ENCODE measurements around the gene TLK2.

The TLK2 gene

DNA sequence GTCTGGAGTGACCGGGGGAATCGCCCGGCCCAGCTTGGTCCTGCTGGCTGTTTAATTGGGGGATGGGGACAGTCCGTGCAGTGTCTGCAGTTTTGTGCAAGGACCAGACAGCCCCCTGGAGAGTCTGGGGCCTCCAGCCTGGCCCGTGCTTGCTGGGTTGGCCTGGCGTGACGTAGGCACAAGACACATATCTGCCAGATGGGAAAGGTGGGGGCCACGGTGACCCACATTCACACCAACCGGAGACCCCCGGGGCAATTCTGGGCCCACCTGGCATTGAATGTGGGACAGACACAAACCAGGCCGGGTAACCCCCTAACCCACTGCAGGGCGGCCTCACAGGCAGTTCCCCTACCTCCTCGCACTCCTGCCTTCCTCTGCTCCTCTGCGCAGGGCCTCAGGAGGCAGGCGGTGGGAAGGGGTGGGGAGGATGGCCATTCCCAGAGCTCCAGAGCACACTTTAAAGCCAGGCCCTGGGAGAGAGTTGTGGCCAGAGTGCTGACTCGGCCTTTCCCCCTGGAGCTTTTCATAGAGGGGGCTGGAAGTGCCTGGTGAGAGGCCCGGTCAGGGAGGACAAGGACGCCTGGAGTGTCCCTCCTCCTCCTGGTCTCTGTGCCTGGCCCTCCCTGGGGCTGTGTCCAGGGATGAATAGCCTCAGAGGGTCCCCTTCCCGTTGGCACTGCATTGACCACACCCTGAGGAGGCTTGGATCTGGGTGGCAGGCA lies 150.4 kb downstream of the TLK2 start:
- DNase-seq (ENCODE audit: low read depth in 2 of 2): no peak

GRCh38 chr17:62629556-62630364 lies 151.1 kb downstream of the TLK2 start:
- no peak for DNase-seq (ENCODE audit: low read depth in 2 of 2)

DNA sequence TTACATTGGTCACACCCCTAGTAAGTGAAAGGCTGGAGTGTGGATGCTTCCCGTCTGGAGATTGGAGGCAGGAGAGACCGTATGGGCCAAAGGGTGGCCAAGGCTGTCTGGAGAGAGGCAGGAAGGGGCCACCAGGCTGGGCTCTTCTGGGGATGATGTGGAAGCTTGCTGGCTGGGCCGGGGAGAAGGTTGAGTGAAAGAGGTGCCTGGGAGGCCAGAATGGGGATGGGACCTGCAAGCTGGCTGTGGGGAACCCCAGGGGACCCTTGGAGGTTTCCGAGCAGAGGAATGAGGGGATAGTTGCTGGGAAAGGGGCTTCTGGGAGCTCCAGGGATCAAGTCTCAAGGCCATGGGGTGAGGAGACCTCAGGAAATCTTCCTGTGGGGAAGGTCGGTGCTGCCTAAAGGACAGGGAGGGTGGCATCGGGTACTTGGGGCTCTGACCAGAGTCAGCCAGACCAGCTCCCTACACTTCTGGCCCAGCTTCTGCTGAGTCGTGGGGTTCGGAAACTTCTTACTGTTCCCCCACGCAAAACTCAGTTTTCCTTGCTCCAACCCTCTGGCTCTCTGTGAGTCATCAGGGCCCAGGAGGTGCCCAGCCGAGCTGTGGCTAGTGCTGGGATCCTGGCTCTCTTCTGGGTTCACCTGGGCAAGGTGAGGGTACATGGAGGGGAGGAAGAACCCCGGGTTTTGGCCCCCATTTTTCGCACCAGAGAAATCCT lies 151.9 kb downstream of the TLK2 start:
- no peak for DNase-seq (ENCODE audit: low read depth in 2 of 2)

DNA sequence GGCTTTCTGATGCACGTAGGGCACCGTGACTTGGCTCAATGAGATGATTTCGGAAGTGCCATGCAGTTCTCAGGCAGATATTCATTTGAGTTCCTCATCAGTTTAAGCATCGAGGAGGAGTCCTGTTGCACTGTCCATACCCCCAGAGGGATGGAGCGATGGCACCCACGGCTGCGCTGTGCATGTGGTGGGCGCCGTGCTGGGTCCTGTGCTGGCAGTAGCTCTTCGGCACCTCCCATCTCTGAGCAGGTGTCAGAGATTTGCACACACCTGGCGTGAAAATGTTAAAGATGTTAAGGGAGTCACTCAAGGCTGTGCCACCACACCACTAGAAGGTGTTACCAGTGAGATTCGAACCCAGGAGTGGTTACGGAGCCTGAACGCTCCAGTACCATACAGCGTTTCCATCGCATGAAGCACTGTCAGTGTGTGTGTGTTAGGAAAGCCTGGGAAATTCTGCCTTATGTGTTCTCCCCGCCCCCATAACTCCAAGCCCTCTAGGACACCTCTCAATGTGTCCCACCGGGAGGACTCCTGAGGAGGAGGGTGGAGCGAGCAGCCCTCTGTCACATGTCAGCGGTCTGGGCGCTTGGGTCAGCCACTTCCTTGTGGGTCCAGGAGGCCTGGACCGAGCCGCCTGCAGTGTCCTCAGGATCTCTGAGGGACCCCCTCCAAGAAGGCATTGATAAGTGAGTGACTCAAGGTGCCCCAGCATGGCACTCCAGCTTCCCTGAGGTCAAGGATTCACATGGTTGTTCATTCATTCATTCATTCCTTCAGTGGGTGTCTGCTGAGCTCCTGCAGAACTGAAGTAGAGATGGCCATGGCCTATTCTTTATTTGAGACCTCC lies 152.7 kb downstream of the TLK2 start:
- no peak for DNase-seq (ENCODE audit: low read depth in 2 of 2)

DNA sequence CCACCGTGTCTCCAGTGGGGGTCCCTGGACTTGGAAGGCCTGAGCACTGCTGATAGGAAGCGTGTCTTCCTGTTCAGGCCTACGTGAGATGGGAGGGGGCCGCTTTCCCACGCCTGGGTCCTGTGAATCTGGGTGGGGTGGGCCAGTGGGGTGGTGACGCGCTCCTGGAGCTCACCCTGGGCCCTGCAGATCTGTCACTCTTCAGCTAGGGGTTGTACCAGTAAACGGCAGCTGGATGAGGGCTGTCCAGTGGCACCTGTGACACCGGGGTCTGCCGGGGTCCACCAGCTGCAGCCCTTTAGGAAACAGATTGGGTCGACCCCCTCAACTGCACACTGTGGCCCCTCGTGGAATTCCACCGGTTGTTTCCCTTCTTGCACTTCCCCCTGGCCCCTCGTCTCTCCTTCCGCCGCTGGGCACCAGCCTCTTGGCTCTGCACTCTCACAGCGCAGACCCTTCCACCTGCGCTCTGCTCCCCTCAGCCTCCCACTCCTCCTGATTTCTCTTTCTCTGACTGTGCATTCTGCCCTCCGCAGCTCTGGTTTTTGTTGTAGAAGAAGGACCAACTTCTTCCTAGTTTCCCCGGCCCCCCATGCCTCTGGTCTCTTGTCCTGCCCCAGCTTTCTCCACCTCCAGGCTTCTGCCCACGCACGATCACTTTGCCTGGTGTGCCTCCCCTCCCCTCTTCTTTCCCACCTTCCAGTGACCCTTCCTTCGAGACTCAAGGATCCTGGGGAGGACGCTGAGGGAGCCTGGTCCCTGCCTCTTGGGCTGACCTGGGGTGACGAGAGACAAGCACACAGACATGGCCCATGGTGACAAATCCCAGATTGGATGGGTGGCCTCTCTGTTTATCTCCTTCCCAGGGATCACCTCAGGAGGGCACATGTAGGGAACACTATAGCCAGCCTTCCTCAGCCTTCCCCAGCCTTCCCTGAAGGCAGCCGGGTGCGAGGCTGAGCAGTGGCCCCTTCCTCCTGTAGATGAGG lies 153.6 kb downstream of the TLK2 start:
- DNase-seq (ENCODE audit: low read depth in 2 of 2): no peak

- DNase-seq (ENCODE audit: low read depth in 2 of 2): no peak
Measured at GRCh38 chr17:62637809-62638208, 159.2 kb downstream of the TLK2 start.

DNA sequence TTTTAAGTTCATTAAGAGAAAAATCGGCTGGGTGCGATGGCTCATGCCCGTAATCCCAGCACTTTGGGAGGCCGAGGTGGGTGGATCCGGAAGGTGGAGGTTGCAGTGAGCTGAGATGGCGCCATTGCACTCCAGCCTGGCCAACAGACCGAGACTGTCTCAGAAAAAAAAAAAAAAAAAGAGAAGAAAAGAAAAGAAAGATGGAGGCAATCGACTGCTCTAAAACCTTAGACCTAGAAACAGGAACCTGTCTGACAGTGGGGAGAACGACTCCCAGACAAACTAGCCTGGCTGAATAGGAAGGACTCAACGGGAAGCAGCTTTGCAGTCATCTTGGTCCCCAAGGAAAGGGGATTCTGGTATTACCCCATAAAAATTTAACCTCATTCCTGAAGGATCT lies 162.5 kb downstream of the TLK2 start:
- DNase-seq (ENCODE audit: low read depth in 2 of 2): no peak

DNA sequence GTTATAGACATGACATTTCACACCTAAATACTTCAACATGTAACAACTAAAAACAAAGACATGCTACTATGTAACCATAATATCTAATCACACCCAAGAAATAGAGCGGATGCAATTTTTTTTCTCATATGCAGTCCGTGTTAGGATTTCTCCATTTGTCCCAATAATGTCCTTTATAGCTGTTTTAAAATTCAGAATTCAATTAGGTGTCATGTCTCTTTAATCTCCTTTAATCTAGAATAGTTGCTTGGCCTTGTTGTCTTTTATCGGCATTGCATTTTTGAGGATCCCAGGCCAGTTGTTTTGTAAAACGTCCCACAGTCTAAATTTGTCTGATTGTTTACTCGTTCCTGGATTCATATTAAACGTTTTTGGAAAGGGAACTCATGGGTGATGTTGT lies 163.3 kb downstream of the TLK2 start:
- DNase-seq (ENCODE audit: low read depth in 2 of 2): no peak

DNA sequence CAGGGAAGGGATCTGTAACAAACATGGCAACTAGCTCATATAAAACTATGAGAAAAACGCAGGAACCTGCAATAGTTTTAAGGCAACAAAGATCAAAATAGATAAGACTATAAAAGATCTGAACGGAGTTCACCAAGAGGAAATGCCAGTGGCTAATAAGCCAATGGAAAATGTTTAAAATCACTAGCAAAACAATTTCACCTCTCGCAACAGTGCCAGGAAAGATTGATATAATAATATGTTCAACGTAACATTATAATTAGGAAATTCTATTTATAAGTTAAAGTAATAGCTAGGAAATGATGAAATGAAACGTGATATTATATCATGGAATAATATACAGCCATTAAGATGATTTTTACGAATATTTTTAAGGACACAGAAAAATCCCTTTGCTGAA lies 164.9 kb downstream of the TLK2 start:
- DNase-seq (ENCODE audit: low read depth in 2 of 2): no peak

GRCh38 chr17:62644487-62645173 lies 166.0 kb downstream of the TLK2 start:
- no peak for DNase-seq (ENCODE audit: low read depth in 2 of 2)

DNA sequence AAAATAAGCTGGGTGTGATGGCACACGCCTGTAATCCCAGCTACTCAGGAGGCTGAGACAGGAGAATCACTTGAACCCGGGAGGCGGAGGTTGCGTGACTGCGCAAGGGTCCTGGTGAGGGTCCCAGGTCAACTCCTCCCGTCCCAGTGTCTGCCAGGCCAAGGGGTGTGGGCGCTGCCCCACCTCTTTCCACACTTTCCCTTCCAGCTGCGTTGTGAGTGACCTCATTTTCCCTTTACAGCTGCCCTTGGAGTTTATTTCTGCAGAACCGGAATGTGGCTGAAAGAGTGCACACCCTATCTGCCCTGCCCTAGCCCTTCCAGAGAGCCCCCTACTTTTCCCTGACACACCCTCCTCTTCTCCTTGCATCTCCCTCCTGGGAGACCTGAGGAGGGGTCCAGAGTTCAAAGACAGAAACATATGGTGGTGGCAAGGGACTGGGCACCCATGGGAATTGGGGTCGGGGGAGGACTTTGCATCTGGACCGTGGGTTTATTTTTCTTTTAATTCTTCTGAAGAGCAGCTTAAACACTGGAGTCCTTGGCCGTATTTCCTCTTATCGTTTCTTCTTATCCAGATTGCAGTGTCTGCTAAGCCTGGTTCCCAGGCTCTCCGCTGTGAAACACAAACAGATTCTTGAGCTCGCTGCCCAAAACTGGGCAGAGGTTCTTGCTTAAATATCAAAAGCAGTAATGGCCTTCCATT lies 169.8 kb downstream of the TLK2 start:
- DNase-seq (ENCODE audit: low read depth in 2 of 2): no peak

GRCh38 chr17:62648956-62649294 lies 170.3 kb downstream of the TLK2 start:
- DNase-seq (ENCODE audit: low read depth in 2 of 2): no peak

GRCh38 chr17:62649570-62649969 lies 170.9 kb downstream of the TLK2 start:
- no peak for DNase-seq (ENCODE audit: low read depth in 2 of 2)

- no peak for DNase-seq (ENCODE audit: low read depth in 2 of 2)
Measured at GRCh38 chr17:62650587-62650986, 172.0 kb downstream of the TLK2 start.

GRCh38 chr17:62652251-62653001 lies 173.8 kb downstream of the TLK2 start:
- DNase-seq (ENCODE audit: low read depth in 2 of 2): peak; percentile 16 to 27

GRCh38 chr17:62653002-62653825 lies 174.6 kb downstream of the TLK2 start:
- peak; percentile 90 to 91 for DNase-seq (ENCODE audit: low read depth in 2 of 2)
